Smooth muscle cell (in vitro differentiated cells): ENCODE measurements around the gene EHF. TPM values are rescaled to one million over a fixed set of nuclear protein-coding genes. Genes with fewer than 3 reads are reported as not detected.

Experiments
- DNase-seq: peaks from one replicate; lab custom pipeline; 2025; ENCODE audit not compliant: unreplicated experiment; lab: John Stamatoyannopoulos, UW
- H2AFZ ChIP-seq: fragments of 200-600 bp; sonication (generic); 2 replicates; pipeline ENCODE4 v1.6.0; 2016; ENCODE audit warnings: antibody characterized with exemption, low read depth, mild to moderate bottlenecking
- H3F3A ChIP-seq: fragments of 200-600 bp; sonication (generic); 2 replicates; pipeline ENCODE4 v1.6.0; 2017; ENCODE audit warnings: antibody characterized with exemption, low read depth
- H3K27ac ChIP-seq: fragments of 200-600 bp; sonication (generic); 2 replicates; pipeline ENCODE4 v1.5.1; 2016; ENCODE audit warnings: low read depth, mild to moderate bottlenecking
- H3K27me3 ChIP-seq: fragments of 200-600 bp; sonication (generic); 2 replicates; pipeline ENCODE4 v1.6.1; 2016; ENCODE audit warnings: low read depth, mild to moderate bottlenecking
- H3K36me3 ChIP-seq: fragments of 200-600 bp; sonication (generic); 2 replicates; pipeline ENCODE4 v1.5.1; 2016; ENCODE audit warnings: low read depth
- H3K4me1 ChIP-seq: fragments of 200-600 bp; sonication (generic); 2 replicates; pipeline ENCODE4 v1.5.1; 2016; ENCODE audit warnings: low read depth
- H3K4me2 ChIP-seq: fragments of 200-600 bp; sonication (generic); 2 replicates; pipeline ENCODE4 v1.6.0; 2016; ENCODE audit warnings: mild to moderate bottlenecking
- H3K4me3 ChIP-seq: fragments of 200-600 bp; sonication (generic); 2 replicates; pipeline ENCODE4 v1.5.1; 2016; ENCODE audit warnings: mild to moderate bottlenecking
- H3K79me2 ChIP-seq: fragments of 200-600 bp; sonication (generic); 2 replicates; pipeline ENCODE4 v1.6.0; 2016; ENCODE audit warnings: low read depth, mild to moderate bottlenecking
- H3K9ac ChIP-seq: fragments of 200-600 bp; sonication (generic); 2 replicates; pipeline ENCODE4 v1.6.0; 2016; ENCODE audit warnings: low read depth
- H3K9me3 ChIP-seq: fragments of 200-600 bp; sonication (generic); replicated peaks from 2 replicates; pipeline ENCODE4 v1.5.1; 2016; ENCODE audit warnings: low read depth
- H4K20me1 ChIP-seq: fragments of 200-600 bp; sonication (generic); 2 replicates; pipeline ENCODE4 v1.6.0; 2016; ENCODE audit warnings: low read depth
- CTCF ChIP-seq: fragments of 200-600 bp; sonication (generic); IDR thresholded peaks from 2 replicates; pipeline ENCODE4 v1.5.1; 2017; ENCODE audit warnings: borderline replicate concordance, mild to moderate bottlenecking, antibody characterized with exemption; ENCODE audit not compliant: insufficient read depth, poor library complexity, severe bottlenecking
- WGBS: methylation state at CpG from one replicate; pipeline ENCODE4 v1.1.7; 2016; ENCODE audit warnings: low lambda C conversion rate; 5-methylcytosine and 5-hydroxymethylcytosine counted together
- polyA plus RNA-seq: library from polyadenylated mRNA; unstranded; fragments of >200 nt; fragmentation: Nextera tagmentation; extraction: Ambion mirVana; gene quantifications from 2 replicates; pipeline ENCODE4 v1.2.1, GENCODE V29; 2016
- total RNA-seq: library from RNA; depleted of rRNA; stranded (reverse); fragments of >200 nt; gene quantifications from 2 replicates; pipeline ENCODE4 v1.2.3, GENCODE V29; 2014

Gene EHF
- total and polyA plus RNA-seq, 2 experiments from 2014 or later = 0.63 to 1.7 TPM

GRCh38 chr11:34642001-34642554 is 21.2 kb downstream of the EHF start:
- no peaks in the 10 kb centered on the region for H3K36me3 ChIP-seq
- no peak overlapping the region for H3K9ac ChIP-seq
- no peaks in the 10 kb centered on the region for H3F3A ChIP-seq
- H4K20me1 ChIP-seq = no peaks in the 10 kb centered on the region
- no peak overlapping the region for H2AFZ ChIP-seq
- no peak overlapping the region for H3K27ac ChIP-seq
- H3K27me3 ChIP-seq = no peaks in the 10 kb centered on the region
- no peaks in the 10 kb centered on the region for H3K4me1 ChIP-seq
- H3K79me2 ChIP-seq = no peaks in the 10 kb centered on the region
- no peaks in the 10 kb centered on the region for H3K9me3 ChIP-seq
- WGBS = 98% methylated on average over 6 of the region's 6 CpGs
- no peak for TF ChIP-seq CTCF
- no peak overlapping the region for H3K4me2 ChIP-seq
- DNase-seq = no peak
- no peak overlapping the region for H3K4me3 ChIP-seq

DNA sequence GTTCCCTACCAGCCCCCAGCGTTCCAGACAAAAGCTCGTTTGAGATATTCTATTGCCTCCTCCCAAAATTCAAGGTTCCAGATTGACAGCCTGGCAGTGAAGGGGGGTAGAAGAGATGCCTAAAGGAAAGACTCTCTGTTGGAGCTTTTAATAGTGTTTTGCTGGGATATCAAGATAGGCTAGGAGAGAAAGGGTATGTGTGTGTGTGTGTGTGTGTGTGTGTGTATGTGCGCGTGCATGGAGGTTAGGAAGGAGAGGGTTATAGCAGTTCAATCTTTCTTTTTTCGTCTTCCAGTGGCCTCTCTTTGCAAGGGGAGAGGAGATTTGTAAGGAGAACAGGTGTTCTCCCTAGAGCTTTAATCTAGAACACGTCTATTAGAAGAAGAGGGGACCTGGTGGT is 22.0 kb downstream of the EHF start:
- no peak overlapping the region for H3K4me3 ChIP-seq
- H3K4me2 ChIP-seq = no peak overlapping the region
- no peaks in the 10 kb centered on the region for H3K9me3 ChIP-seq
- H2AFZ ChIP-seq = no peak overlapping the region
- no peak overlapping the region for H3K9ac ChIP-seq
- H3K27me3 ChIP-seq = no peaks in the 10 kb centered on the region
- WGBS = 91% methylated on average over 6 of the region's 6 CpGs
- TF ChIP-seq CTCF = no peak
- no peak for DNase-seq
- H3K27ac ChIP-seq = no peak overlapping the region
- H4K20me1 ChIP-seq = no peaks in the 10 kb centered on the region
- H3K4me1 ChIP-seq = no peaks in the 10 kb centered on the region
- no peaks in the 10 kb centered on the region for H3K36me3 ChIP-seq
- H3K79me2 ChIP-seq = no peaks in the 10 kb centered on the region
- no peaks in the 10 kb centered on the region for H3F3A ChIP-seq

GRCh38 chr11:34643311-34643710 is 22.4 kb downstream of the EHF start:
- WGBS = 75% methylated on average over 3 of the region's 3 CpGs
- H3K9ac ChIP-seq = no peak overlapping the region
- no peaks in the 10 kb centered on the region for H3K36me3 ChIP-seq
- DNase-seq = no peak
- no peak overlapping the region for H3K4me2 ChIP-seq
- no peak overlapping the region for H3K4me3 ChIP-seq
- no peak overlapping the region for H3K27ac ChIP-seq
- no peaks in the 10 kb centered on the region for H3K79me2 ChIP-seq
- TF ChIP-seq CTCF = no peak
- H3K9me3 ChIP-seq = no peaks in the 10 kb centered on the region
- no peaks in the 10 kb centered on the region for H4K20me1 ChIP-seq
- no peaks in the 10 kb centered on the region for H3K4me1 ChIP-seq
- no peak overlapping the region for H2AFZ ChIP-seq
- H3K27me3 ChIP-seq = no peaks in the 10 kb centered on the region
- no peaks in the 10 kb centered on the region for H3F3A ChIP-seq

GRCh38 chr11:34643846-34644245 is 23.0 kb downstream of the EHF start:
- H3K36me3 ChIP-seq = no peaks in the 10 kb centered on the region
- no peaks in the 10 kb centered on the region for H3K4me1 ChIP-seq
- no peak for DNase-seq
- no peak overlapping the region for H3K9ac ChIP-seq
- no peaks in the 10 kb centered on the region for H4K20me1 ChIP-seq
- H3K79me2 ChIP-seq = no peaks in the 10 kb centered on the region
- H3K4me2 ChIP-seq = no peak overlapping the region
- no peak for TF ChIP-seq CTCF
- H2AFZ ChIP-seq = no peak overlapping the region
- no peaks in the 10 kb centered on the region for H3F3A ChIP-seq
- peak overlapping the region; percentile 78 for H3K27ac ChIP-seq
- H3K4me3 ChIP-seq = no peak overlapping the region
- 80% methylated on average over 2 of the region's 2 CpGs for WGBS
- no peaks in the 10 kb centered on the region for H3K27me3 ChIP-seq
- no peaks in the 10 kb centered on the region for H3K9me3 ChIP-seq
